ENCODE results near the gene C2CD2. TPM values are rescaled to one million over a fixed set of nuclear protein-coding genes. Genes with fewer than 3 reads are reported as not detected.

The C2CD2 gene
- total RNA-seq, 6 experiments from 2014 or later, result 7.3 to 11.4 (median 8.3) TPM

DNA sequence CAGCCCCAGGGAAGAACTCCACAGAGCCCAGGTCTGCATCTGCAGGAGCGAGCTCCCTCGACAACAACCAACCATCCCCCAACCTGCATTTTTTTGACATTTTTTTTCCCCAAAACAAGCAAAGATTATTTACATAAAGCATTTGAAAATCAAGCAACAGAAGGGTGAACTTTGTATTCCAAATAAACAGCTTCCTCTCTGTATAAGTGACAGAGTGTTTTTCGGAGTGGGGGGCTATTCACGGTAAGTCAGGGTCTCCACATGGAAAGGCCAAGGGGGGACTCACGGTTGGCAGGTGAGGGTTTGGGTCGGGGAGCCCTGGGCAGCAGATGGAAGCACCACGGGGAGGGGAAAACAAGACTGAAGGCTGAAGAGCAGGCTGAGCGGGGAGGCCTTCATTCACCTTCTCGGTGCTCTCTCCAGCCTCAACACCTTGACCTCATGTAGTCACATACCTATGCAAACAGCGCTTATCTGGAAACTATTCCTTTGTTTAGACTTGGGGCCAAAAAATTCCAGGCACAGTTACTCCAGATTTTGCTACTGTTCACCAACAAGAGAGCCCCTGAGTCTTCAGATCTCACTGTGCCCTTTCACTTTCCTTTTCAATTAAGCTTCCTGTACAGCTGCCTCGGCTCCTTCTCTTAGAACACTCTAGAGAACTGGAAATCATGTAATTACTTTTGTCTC is 27.6 kb downstream of the C2CD2 start:
- TF ChIP-seq POLR2A (IDR thresholded peaks at IDR 0.05), result no peak
- TF ChIP-seq, protein P1, sequence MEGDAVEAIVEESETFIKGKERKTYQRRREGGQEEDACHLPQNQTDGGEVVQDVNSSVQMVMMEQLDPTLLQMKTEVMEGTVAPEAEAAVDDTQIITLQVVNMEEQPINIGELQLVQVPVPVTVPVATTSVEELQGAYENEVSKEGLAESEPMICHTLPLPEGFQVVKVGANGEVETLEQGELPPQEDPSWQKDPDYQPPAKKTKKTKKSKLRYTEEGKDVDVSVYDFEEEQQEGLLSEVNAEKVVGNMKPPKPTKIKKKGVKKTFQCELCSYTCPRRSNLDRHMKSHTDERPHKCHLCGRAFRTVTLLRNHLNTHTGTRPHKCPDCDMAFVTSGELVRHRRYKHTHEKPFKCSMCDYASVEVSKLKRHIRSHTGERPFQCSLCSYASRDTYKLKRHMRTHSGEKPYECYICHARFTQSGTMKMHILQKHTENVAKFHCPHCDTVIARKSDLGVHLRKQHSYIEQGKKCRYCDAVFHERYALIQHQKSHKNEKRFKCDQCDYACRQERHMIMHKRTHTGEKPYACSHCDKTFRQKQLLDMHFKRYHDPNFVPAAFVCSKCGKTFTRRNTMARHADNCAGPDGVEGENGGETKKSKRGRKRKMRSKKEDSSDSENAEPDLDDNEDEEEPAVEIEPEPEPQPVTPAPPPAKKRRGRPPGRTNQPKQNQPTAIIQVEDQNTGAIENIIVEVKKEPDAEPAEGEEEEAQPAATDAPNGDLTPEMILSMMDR (IDR thresholded peaks at IDR 0.05), result no peak

DNA sequence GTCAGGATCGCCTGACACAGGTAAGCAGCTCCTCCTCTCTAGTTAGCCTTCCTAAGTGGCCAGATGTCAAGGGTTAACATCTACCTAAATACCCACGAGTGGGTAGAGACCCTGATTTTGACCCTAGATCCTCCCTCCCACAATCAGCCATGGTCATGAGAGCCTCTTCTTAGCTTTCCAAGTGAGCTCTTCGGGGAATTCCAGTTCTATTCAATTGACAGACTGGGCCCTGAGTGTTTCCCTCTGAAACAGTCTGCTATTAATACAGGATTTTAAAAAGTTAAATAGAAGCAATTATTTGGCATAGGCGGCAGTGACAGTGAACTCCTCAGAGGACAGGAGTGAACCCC is 28.1 kb downstream of the C2CD2 start:
- H3K4me1 ChIP-seq, result peaks cover 0 to 25% (median 5%) of the 10 kb centered on the region in 4 donors
- DNase-seq (no peak), ATAC-seq (peak in 3 of 4 donors; percentile 7 to 34 (median 8))
- intact Hi-C loops (cut with DNase I), result no loop called here
- H3K4me3 ChIP-seq, result peak overlapping the region; percentile 20 to 52 (median 46)
- TF ChIP-seq, protein P1 (IDR thresholded peaks at IDR 0.05), result no peak
- TF ChIP-seq POLR2A (IDR thresholded peaks at IDR 0.05), result no peak
- H3K27me3 ChIP-seq, result no peaks in the 10 kb centered on the region
- peak overlapping the region; percentile 81 to 88 (median 87) for H3K27ac ChIP-seq
- H3K36me3 ChIP-seq, result no peaks in the 10 kb centered on the region
- WGBS (ENCODE audit: insufficient coverage, low coverage, low lambda C conversion rate, missing lambda C conversion rate), result 24% methylated on average over 3 of the region's 4 CpGs
- no peaks in the 10 kb centered on the region for H3K9me3 ChIP-seq

More for the DNA sequence above, 27.6 kb downstream of the C2CD2 start:
- DNase-seq (no peak), ATAC-seq (peak; percentile 81 to 88 (median 87))
- H3K4me1 ChIP-seq, result peaks cover 0 to 25% (median 5%) of the 10 kb centered on the region in 4 donors
- peak overlapping the region; percentile 81 to 88 (median 87) for H3K27ac ChIP-seq
- intact Hi-C loops (cut with DNase I), result no loop called here
- H3K4me3 ChIP-seq, result peak overlapping the region; percentile 20 to 52 (median 46)
- H3K9me3 ChIP-seq, result no peaks in the 10 kb centered on the region
- H3K36me3 ChIP-seq, result no peaks in the 10 kb centered on the region
- 7% methylated on average over 10 of the region's 11 CpGs for WGBS (ENCODE audit: insufficient coverage, low coverage, low lambda C conversion rate, missing lambda C conversion rate)
- H3K27me3 ChIP-seq, result no peaks in the 10 kb centered on the region

DNA sequence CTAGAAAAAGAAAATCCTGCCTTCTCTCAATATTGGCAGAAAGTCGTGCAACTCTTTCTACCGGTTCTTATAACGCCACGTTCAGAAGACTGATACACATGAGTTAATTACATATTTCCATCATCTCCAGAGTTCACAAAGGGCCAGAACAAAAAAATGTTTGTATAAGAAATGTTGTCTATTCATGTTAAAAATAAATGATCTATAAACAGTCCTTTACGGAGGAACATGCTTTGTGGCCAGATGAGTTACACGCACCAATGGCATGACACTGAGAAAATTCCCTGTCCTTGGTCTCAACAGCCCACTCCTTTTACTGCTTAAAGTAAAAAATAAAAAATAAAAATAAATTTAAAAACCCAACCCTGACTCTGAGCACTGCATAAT is 29.5 kb downstream of the C2CD2 start:
- 71% methylated on average over 6 of the region's 6 CpGs for WGBS (ENCODE audit: insufficient coverage, low coverage, low lambda C conversion rate, missing lambda C conversion rate)
- no peaks in the 10 kb centered on the region for H3K27me3 ChIP-seq
- DNase-seq (no peak), ATAC-seq (no peak)
- intact Hi-C loops (cut with DNase I), result no loop called here
- H3K4me3 ChIP-seq, result no peak overlapping the region
- H3K4me1 ChIP-seq, result peaks cover 0 to 25% (median 5%) of the 10 kb centered on the region in 4 donors
- no peak for TF ChIP-seq POLR2A (IDR thresholded peaks at IDR 0.05)
- TF ChIP-seq, protein P1 (IDR thresholded peaks at IDR 0.05), result no peak
- H3K27ac ChIP-seq, result peak overlapping the region in 2 of 3 donors; percentile 37 to 81
- H3K36me3 ChIP-seq, result no peaks in the 10 kb centered on the region
- no peaks in the 10 kb centered on the region for H3K9me3 ChIP-seq

DNA sequence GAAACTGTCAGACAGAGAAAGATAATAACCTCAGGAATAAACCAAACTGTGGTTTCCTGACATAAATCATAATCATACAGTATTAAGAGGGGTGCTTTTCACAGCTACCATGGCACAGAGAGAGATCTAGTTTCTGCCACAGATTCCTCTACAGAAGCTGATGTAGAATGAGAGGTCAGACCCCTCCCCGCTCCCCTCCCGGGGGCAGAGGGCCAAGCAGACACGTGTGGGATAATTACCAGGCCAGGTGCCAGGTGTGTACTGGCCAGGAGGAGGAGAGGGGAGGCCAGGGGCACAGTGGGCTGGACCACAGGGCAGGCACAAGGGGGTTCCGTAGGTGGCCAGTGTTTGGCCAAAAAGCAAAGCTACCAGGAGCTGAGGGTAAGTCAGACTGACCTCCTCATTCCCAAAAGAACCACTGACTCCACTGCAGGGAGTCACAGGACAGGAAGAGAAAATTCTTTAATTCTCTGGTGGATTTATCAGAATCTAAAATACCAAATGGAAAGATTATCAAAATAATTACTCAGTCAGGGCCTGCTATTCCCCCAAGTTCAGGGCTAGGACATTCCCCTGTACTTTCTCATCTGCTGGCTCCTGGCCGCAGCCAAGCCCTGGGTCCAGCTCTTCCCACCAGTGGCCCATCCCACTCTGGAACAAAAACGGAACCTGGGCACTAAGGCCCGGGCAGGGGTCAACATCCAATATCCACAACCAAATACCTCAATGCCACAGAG is 30.0 kb downstream of the C2CD2 start:
- DNase-seq, result peak in 1 of 3 donors; percentile 61
- ATAC-seq, result peak; percentile 31 to 75 (median 50)
- WGBS (ENCODE audit: insufficient coverage, low coverage, low lambda C conversion rate, missing lambda C conversion rate), result 39% methylated on average over 4 of the region's 7 CpGs

More for the DNA sequence above, 30.0 kb downstream of the C2CD2 start:
- TF ChIP-seq, protein P1 (IDR thresholded peaks at IDR 0.05), result no peak
- no peak for TF ChIP-seq POLR2A (IDR thresholded peaks at IDR 0.05)
- intact Hi-C loops (cut with DNase I), result no loop called here
- Histone ChIP-seq H3K4me3 (no peak overlapping the region), H3K27ac (peak overlapping the region; percentile 16 to 49 (median 37)), H3K9me3 (no peaks in the 10 kb centered on the region), H3K36me3 (no peaks in the 10 kb centered on the region), H3K4me1 (peaks cover 0 to 25% (median 5%) of the 10 kb centered on the region in 4 donors), H3K27me3 (no peaks in the 10 kb centered on the region)

Data from right lobe of liver (tissue), 6 donors.